Large intestine (tissue), 12 donors: ENCODE data around the gene CPNE2. TPM values are rescaled to one million over a fixed set of nuclear protein-coding genes. Genes with fewer than 3 reads are reported as not detected.

Experiments used
- DNase-seq, 2 donors: peaks; one replicate each; pipeline versions ENCODE4 v3.0.0 to v3.0.0-alpha.2; 2013
- H3K27ac ChIP-seq: one replicate; pipeline ENCODE4 v1.5.1; 2013; ENCODE audit warnings: low read length
- H3K27me3 ChIP-seq: 2 replicates; pipeline ENCODE4 v1.6.1; 2013; ENCODE audit warnings: low read length; ENCODE audit not compliant: control insufficient read depth, insufficient read depth
- H3K36me3 ChIP-seq: 2 replicates; pipeline ENCODE4 v1.6.1; 2013; ENCODE audit warnings: low read length; ENCODE audit not compliant: control insufficient read depth, insufficient read depth
- H3K4me1 ChIP-seq: one replicate; pipeline ENCODE4 v1.6.1; 2013; ENCODE audit warnings: low read length; ENCODE audit not compliant: control insufficient read depth, insufficient read depth
- H3K4me3 ChIP-seq: one replicate; pipeline ENCODE4 v1.5.1; 2013; ENCODE audit warnings: low read length
- H3K9me3 ChIP-seq: one replicate; pipeline ENCODE4 v1.6.1; 2013; ENCODE audit warnings: mild to moderate bottlenecking, low read depth, low read length, moderate library complexity; ENCODE audit not compliant: control insufficient read depth
- WGBS: methylation state at CpG from one replicate; pipeline ENCODE4 v1.1.5; 2013; ENCODE audit warnings: low lambda C conversion rate; ENCODE audit not compliant: insufficient coverage; 5-methylcytosine and 5-hydroxymethylcytosine counted together
- long read RNA-seq, 11 donors: transcript quantifications; one replicate each; lab custom pipeline, GENCODE V29; 2026
- polyA plus RNA-seq: library from polyadenylated mRNA; unstranded; fragments of 120-200 nt; gene quantifications from one replicate; pipeline ENCODE4 v1.2.1, GENCODE V29; 2013

The CPNE2 gene
- polyA plus RNA-seq, result 22.6 TPM
- long read RNA-seq, donor 1, partial matches to known transcripts, result 0 of 5 reads
- long read RNA-seq, donor 1, other reads (novel, unspliced or antisense), result 0 of 5 reads
- long read RNA-seq, donor 2, partial matches to known transcripts, result 0 of 1 reads
- long read RNA-seq, donor 2, other reads (novel, unspliced or antisense), result 0 of 1 reads
- long read RNA-seq, donor 3, result 0 reads
- long read RNA-seq, donor 4, partial matches to known transcripts, result 0 of 1 reads
- long read RNA-seq, donor 4, other reads (novel, unspliced or antisense), result 0 of 1 reads
- long read RNA-seq, donor 5, transcript CPNE2-201 (16 exons, 2,645 nt), result major isoform, 12 of 14 reads
- long read RNA-seq, donor 5, partial matches to known transcripts, result 0 of 14 reads
- long read RNA-seq, donor 5, other reads (novel, unspliced or antisense), result 0 of 14 reads
- long read RNA-seq, donor 6, transcript CPNE2-201 (16 exons, 2,645 nt), result major isoform, 7 of 10 reads
- long read RNA-seq, donor 6, partial matches to known transcripts, result 0 of 10 reads
- long read RNA-seq, donor 6, other reads (novel, unspliced or antisense), result 0 of 10 reads
- long read RNA-seq, donor 7, transcript CPNE2-201 (16 exons, 2,645 nt), result major isoform, 7 of 32 reads
- long read RNA-seq, donor 7, partial matches to known transcripts, result 8 of 32 reads
- long read RNA-seq, donor 7, other reads (novel, unspliced or antisense), result 12 of 32 reads
- long read RNA-seq, donor 8, partial matches to known transcripts, result 0 of 5 reads
- long read RNA-seq, donor 8, other reads (novel, unspliced or antisense), result 0 of 5 reads
- long read RNA-seq, donor 9, partial matches to known transcripts, result 0 of 6 reads
- long read RNA-seq, donor 9, other reads (novel, unspliced or antisense), result 0 of 6 reads
- long read RNA-seq, donor 10, transcript CPNE2-201 (16 exons, 2,645 nt), result major isoform, 7 of 10 reads
- long read RNA-seq, donor 10, partial matches to known transcripts, result 0 of 10 reads
- long read RNA-seq, donor 10, other reads (novel, unspliced or antisense), result 0 of 10 reads
- long read RNA-seq, donor 11, partial matches to known transcripts, result 0 of 6 reads
- long read RNA-seq, donor 11, other reads (novel, unspliced or antisense), result 0 of 6 reads

GRCh38 chr16:57091975-57092785, at the start of gene CPNE2:
CPNE2 (plus strand) TSS chr16:57092583; CDS start chr16:57110743, 18,160 bp downstream.
- WGBS, result no CpG with 5 or more reads among the region's 100 CpGs
- peak within 1 kb of the TSS; percentile 35 for H3K27ac ChIP-seq
- no peaks in the 10 kb centered on the region for H3K27me3 ChIP-seq
- peak within 1 kb of the TSS; percentile 55 for H3K4me3 ChIP-seq
- H3K9me3 ChIP-seq, result no peaks in the 10 kb centered on the region
- DNase-seq, result peak; percentile 32 to 76
- H3K4me1 ChIP-seq, result peaks cover 22% of the 10 kb centered on the region
- no peaks in the 10 kb centered on the region for H3K36me3 ChIP-seq

- H3K27me3 ChIP-seq, result no peaks in the 10 kb centered on the region
- H3K27ac ChIP-seq, result no peak overlapping the region
- WGBS, result no CpG with 5 or more reads among the region's 9 CpGs
- no peaks in the 10 kb centered on the region for H3K9me3 ChIP-seq
- no peak overlapping the region for H3K4me3 ChIP-seq
- no peak for DNase-seq
- no peaks in the 10 kb centered on the region for H3K36me3 ChIP-seq
- no peaks in the 10 kb centered on the region for H3K4me1 ChIP-seq
Measured at GRCh38 chr16:57043248-57043647, 49.1 kb upstream of the CPNE2 start.

- Histone ChIP-seq H3K4me1 (no peaks in the 10 kb centered on the region), H3K4me3 (no peak overlapping the region), H3K27me3 (no peaks in the 10 kb centered on the region), H3K9me3 (no peaks in the 10 kb centered on the region), H3K36me3 (no peaks in the 10 kb centered on the region), H3K27ac (no peak overlapping the region)
- 75% methylated on average over 2 of the region's 12 CpGs for WGBS
- DNase-seq, result no peak
Measured at GRCh38 chr16:57044931-57045693, 47.3 kb upstream of the CPNE2 start.

GRCh38 chr16:57045694-57046381, 46.5 kb upstream of the CPNE2 start:
- Histone ChIP-seq H3K4me3 (no peak overlapping the region), H3K27ac (no peak overlapping the region), H3K27me3 (no peaks in the 10 kb centered on the region), H3K9me3 (no peaks in the 10 kb centered on the region), H3K4me1 (no peaks in the 10 kb centered on the region), H3K36me3 (no peaks in the 10 kb centered on the region)
- WGBS, result no CpG with 5 or more reads among the region's 13 CpGs
- peak; percentile 51 to 68 for DNase-seq

- H3K36me3 ChIP-seq, result no peaks in the 10 kb centered on the region
- 33% methylated on average over 1 of the region's 2 CpGs for WGBS
- H3K27me3 ChIP-seq, result no peaks in the 10 kb centered on the region
- DNase-seq, result no peak
- no peak overlapping the region for H3K27ac ChIP-seq
- H3K9me3 ChIP-seq, result no peaks in the 10 kb centered on the region
- H3K4me1 ChIP-seq, result no peaks in the 10 kb centered on the region
- H3K4me3 ChIP-seq, result no peak overlapping the region
Measured at GRCh38 chr16:57048095-57048494, 44.3 kb upstream of the CPNE2 start.

- Histone ChIP-seq H3K27ac (no peak overlapping the region), H3K9me3 (no peaks in the 10 kb centered on the region), H3K4me1 (no peaks in the 10 kb centered on the region), H3K4me3 (no peak overlapping the region), H3K27me3 (no peaks in the 10 kb centered on the region), H3K36me3 (no peaks in the 10 kb centered on the region)
- DNase-seq, result no peak
- no CpG with 5 or more reads among the region's 4 CpGs for WGBS
Measured at GRCh38 chr16:57049678-57050077, 42.7 kb upstream of the CPNE2 start.

GRCh38 chr16:57051696-57052228, 40.6 kb upstream of the CPNE2 start:
- Histone ChIP-seq H3K4me3 (no peak overlapping the region), H3K36me3 (no peaks in the 10 kb centered on the region), H3K27ac (no peak overlapping the region), H3K4me1 (no peaks in the 10 kb centered on the region), H3K9me3 (no peaks in the 10 kb centered on the region), H3K27me3 (no peaks in the 10 kb centered on the region)
- WGBS, result no CpG with 5 or more reads among the region's 11 CpGs
- DNase-seq, result no peak

GRCh38 chr16:57053206-57053605, 39.2 kb upstream of the CPNE2 start:
- Histone ChIP-seq H3K36me3 (no peaks in the 10 kb centered on the region), H3K27ac (no peak overlapping the region), H3K27me3 (no peaks in the 10 kb centered on the region), H3K4me1 (no peaks in the 10 kb centered on the region), H3K4me3 (no peak overlapping the region), H3K9me3 (no peaks in the 10 kb centered on the region)
- DNase-seq, result no peak
- WGBS, result 100% methylated on average over 3 of the region's 9 CpGs

GRCh38 chr16:57054338-57054737, 38.0 kb upstream of the CPNE2 start:
- no peaks in the 10 kb centered on the region for H3K9me3 ChIP-seq
- no peak overlapping the region for H3K4me3 ChIP-seq
- H3K4me1 ChIP-seq, result no peaks in the 10 kb centered on the region
- H3K27me3 ChIP-seq, result no peaks in the 10 kb centered on the region
- DNase-seq, result no peak
- WGBS, result no CpG with 5 or more reads among the region's 5 CpGs
- no peak overlapping the region for H3K27ac ChIP-seq
- no peaks in the 10 kb centered on the region for H3K36me3 ChIP-seq
